Measurements from ENCODE around the gene DDX25. TPM values are rescaled to one million over a fixed set of nuclear protein-coding genes. Genes with fewer than 3 reads are reported as not detected.
A peak's percentile ranks its signal among the peaks of the same experiment; 100 is the strongest.
"Not testable (repeated sequence)": the region's sequence is repeated elsewhere in the genome, so short reads cannot be mapped to it uniquely, and the experiment has no call there.

The DDX25 gene
- total RNA-seq, 2 experiments from 2014 or later = 0.14 to 0.26 TPM

DNA sequence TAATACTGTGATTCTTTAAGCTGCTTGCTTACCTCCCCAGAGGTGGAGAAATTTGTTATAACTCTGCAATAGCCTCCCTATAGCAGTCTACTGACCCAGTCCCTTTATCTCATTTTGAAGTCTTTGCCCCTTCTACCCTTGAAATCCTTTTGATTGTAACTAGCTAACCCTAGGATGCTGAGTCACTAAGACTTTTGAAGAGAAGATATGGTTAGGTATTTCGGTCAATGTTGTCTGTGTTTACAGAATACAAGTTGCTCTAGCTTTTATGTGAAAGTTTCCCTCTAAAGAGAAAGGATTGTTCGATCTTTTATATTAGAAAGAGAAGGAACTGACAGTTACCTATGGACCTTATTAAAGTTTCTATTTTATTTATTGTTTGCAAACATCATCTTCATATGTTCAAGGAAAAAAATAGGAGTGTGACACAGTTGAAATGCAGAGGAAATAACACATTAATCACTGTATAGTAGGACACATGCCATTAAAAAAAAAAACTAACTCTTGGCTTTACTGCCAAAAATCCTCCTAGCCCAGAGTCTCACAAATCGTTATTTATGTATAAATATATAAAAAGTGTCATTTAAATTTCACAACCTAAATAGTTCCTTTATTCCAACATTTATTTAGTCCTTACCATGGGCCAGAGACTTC, 13.7 kb upstream of the DDX25 start:
- Mint-ChIP-seq H3K4me1 (peaks cover 20% of the 10 kb centered on the region), H3K36me3 (peaks cover 16% of the 10 kb centered on the region), H3K9me3 (peaks cover 1% of the 10 kb centered on the region), H3K4me3 (no peak overlapping the region), H3K27ac (no peak overlapping the region), H3K27me3 (peaks cover 5% of the 10 kb centered on the region)
- no peak for DNase-seq

DNA sequence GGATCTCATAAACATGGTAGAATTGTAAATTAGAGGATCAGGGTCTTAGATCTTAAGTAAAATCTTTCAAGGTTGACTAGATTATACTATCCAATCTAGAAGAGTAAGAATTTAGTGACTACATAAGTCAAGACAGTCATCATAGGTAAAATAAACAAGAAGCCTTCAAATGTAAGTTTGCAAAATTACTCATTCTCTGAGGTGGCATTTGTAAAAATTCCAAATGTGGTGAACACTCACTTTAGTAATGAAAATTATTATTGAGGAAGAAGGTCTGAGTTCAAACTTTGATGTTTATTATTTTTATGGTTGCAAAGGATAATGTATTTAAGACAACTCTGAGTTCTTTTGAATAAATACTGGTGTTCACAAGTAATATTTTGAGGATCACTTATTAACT, 12.2 kb upstream of the DDX25 start:
- H3K4me1 Mint-ChIP-seq = peaks cover 17% of the 10 kb centered on the region
- no peak overlapping the region for H3K27ac Mint-ChIP-seq
- H3K4me3 Mint-ChIP-seq = no peak overlapping the region
- peaks cover 5% of the 10 kb centered on the region for H3K27me3 Mint-ChIP-seq
- no peak for DNase-seq
- peaks cover 22% of the 10 kb centered on the region for H3K36me3 Mint-ChIP-seq
- H3K9me3 Mint-ChIP-seq = no peaks in the 10 kb centered on the region

DNA sequence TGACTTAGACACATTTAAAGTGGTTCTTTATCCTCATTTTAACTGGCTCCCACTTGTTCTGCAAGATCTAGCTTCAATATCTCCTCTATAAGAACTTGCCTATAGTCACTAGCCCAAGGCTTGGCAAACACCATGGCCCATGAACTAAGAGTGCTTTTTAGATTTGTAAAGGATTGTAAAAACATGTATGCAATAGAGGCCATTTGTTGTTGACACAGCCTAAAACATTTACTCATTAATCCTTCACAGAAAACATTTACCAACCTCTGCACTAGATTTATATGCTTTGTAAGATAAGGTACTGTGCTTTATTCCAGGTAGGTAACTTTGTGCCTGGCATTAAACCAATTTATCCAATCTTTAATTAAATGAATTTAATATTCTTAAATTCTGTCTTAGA, 11.3 kb upstream of the DDX25 start:
- Mint-ChIP-seq H3K27ac (no peak overlapping the region), H3K4me3 (no peak overlapping the region)

DNA sequence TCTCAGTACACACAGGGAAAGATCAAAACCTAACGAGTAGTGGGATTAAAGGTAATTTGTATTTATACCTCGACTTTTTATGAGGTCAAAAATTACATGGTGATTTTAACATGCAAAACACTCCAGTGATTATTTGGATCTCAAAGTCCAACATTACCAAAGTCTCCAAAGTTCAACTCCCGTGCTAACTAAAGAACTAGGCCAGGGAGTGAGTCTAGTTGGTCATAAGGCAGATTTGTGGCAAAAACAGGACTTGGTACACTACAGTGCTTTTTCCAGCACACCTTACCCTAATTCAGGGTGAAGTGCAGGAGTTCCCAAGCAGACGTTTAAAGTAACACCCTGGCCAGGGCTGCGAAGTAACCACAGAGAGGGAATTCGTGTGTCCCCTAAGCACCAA, 2.4 kb upstream of the DDX25 start:
- peaks cover 28% of the 10 kb centered on the region for H3K27me3 Mint-ChIP-seq
- H3K27ac Mint-ChIP-seq = peak overlapping the region; percentile 14
- DNase-seq = no peak
- H3K4me3 Mint-ChIP-seq = peak overlapping the region; percentile 96
- no peaks in the 10 kb centered on the region for H3K9me3 Mint-ChIP-seq
- peaks cover 24% of the 10 kb centered on the region for H3K4me1 Mint-ChIP-seq
- H3K36me3 Mint-ChIP-seq = peaks cover 16% of the 10 kb centered on the region

More for the DNA sequence above, 11.3 kb upstream of the DDX25 start:
- no peaks in the 10 kb centered on the region for H3K27me3 Mint-ChIP-seq
- no peaks in the 10 kb centered on the region for H3K9me3 Mint-ChIP-seq
- DNase-seq = no peak
- peaks cover 18% of the 10 kb centered on the region for H3K36me3 Mint-ChIP-seq
- H3K4me1 Mint-ChIP-seq = peaks cover 15% of the 10 kb centered on the region

DNA sequence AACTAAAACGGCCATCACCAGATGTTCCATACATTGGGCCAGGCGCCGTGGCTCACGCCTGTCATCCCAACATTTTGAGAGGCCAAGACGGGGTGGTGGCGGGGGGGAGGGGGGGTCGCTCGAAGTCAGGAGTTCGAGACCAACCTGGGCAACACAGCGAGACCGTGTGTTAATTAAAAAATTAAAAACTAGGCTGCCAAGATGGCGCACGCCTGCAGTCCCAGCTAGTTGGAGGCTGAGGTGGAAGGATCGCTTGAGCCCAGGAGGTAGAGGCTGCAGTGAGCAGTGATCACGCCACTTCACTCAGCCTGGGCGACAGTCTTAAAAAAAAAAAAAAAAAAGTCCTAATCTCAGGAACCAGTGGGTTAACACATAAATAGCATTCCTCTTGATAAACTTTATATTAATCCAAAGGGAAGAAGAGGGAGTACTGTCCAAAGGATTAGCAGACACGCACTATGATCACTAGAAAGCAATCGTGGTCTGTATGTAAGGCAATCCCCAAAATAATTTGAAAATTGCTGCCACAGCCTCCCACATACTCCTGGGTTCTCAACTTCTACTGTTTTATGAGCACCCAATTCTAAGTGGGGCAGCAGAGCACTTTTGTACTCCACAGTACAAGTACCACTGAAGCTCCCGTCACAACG, 1.9 kb upstream of the DDX25 start:
- no peak for DNase-seq
- peak overlapping the region; percentile 95 for H3K27ac Mint-ChIP-seq
- H3K4me1 Mint-ChIP-seq = peaks cover 21% of the 10 kb centered on the region
- peaks cover 16% of the 10 kb centered on the region for H3K36me3 Mint-ChIP-seq
- H3K27me3 Mint-ChIP-seq = peaks cover 28% of the 10 kb centered on the region
- H3K4me3 Mint-ChIP-seq = peak overlapping the region; percentile 96
- no peaks in the 10 kb centered on the region for H3K9me3 Mint-ChIP-seq

DNA sequence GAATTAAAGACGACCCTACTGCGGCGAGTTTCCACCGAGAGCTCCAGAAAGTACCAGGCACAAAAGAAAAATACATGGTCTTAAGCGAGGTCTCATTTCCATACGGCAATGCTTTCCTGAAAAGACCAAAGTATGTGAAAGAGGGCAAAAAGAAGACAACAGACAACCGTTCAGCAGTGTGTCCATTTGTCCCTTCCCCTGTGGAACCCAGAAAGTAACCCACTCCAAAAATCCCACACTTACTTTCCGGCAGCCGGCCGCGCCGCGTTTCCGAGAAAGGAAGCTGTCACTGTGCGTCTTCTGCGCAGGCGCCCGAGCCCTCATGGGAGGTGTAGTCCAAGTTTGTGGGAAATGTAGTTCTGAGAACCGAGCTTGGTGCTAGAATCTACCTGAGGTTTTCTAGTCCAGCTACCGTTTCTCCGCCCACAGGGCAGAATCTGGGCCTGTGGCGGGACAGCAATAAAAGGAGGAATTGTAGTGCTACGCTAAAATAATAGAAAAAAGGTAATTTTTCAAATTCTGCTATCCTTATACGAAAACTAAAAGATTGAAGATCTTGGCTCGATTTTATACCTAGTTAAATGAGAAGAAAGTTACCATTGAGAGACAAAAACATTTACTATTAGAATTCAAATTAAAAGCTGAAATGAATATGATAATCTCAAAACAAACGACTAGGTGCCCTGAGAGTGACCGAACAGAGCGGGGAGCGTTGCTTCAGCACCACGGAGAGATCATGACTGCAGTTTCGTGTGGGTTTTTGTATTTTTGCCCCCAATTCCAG, 1.2 kb upstream of the DDX25 start, which contains the start of gene PUS3:
PUS3 (minus strand) TSS at position 280 of the 784 bp plus-strand sequence. CDS start 6,922 bp downstream, outside the sequence.
- H3K4me3 Mint-ChIP-seq = peak within 1 kb of the TSS; percentile 96
- H3K27me3 Mint-ChIP-seq = peaks cover 28% of the 10 kb centered on the region
- H3K36me3 Mint-ChIP-seq = peaks cover 16% of the 10 kb centered on the region
- H3K27ac Mint-ChIP-seq = peak within 1 kb of the TSS; percentile 95
- peak; percentile 90 for DNase-seq
- no peaks in the 10 kb centered on the region for H3K9me3 Mint-ChIP-seq
- H3K4me1 Mint-ChIP-seq = peaks cover 21% of the 10 kb centered on the region

DNA sequence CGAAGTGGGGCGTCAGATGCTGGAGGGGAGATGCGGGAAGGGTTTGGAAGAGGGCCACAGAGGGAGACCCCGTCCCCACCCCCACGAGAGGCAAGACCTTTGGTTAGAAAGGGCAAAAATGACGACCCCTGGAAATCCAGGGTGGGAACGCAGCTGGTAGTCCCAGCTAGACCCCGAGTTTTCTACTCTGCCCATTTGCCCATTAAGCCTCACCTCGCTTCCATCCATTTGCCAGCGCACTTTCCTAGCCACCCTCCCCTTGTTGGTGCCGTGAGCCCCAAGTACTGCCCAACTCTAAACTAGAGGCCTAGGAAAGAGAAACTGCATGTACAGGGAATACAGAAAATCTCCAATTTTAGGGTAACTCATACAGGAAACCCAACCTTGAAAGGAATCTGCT, 370 bp downstream of the DDX25 start:
- H3K36me3 Mint-ChIP-seq = peaks cover 11% of the 10 kb centered on the region
- peaks cover 18% of the 10 kb centered on the region for H3K4me1 Mint-ChIP-seq
- no peak for DNase-seq
- H3K9me3 Mint-ChIP-seq = no peaks in the 10 kb centered on the region
- H3K27me3 Mint-ChIP-seq = peaks cover 28% of the 10 kb centered on the region
- no peak overlapping the region for H3K27ac Mint-ChIP-seq
- H3K4me3 Mint-ChIP-seq = peak overlapping the region; percentile 50

DNA sequence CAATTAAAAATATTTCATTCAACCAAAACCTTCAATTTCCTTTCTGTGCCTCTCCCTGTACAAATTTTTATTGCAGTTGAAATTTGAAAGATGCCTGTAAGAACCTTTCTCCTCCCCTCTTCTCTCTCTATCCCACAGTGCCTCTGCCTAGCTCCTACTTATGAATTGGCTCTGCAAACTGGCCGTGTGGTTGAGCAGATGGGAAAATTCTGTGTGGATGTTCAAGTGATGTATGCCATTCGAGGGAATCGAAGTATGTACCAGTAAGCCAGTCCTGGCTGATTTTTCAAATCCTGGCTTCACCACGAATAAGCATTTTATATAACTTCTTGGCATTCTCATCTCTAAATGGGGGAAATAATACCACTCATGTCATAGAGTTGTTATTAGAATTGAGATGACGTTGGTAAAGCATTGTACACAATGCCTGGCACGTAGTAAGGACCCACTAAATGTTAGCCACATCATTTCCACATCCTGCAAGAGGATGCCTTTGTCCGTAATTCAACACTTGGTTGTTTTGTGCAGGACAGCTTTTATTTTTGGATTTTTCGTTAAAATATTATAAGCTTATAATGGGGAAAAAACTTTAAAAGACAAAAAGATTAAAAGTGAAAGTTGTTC, 6.0 kb downstream of the DDX25 start:
- Mint-ChIP-seq H3K27me3 (peaks cover 20% of the 10 kb centered on the region), H3K4me1 (no peaks in the 10 kb centered on the region), H3K27ac (no peak overlapping the region)

DNA sequence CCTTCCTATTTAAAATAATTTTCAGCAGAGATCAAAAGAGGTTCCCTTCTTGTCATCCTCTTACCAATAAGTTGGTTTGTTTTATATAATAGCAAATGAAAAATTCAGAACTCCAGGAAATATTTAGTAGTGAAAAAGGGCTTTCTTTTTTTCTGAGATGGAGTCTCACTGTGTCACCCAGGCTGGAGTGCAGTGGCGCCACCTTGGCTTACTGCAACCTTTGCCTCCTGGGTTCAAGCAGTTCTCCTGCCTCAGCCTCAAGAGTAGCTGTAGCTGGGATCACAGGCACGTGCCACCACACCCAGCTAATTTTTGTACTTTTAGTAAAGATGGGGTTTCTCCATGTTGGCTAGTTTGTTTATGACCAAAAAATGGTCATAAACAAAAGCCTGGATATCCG, 10.3 kb downstream of the DDX25 start:
- not testable (repeated sequence) for H3K4me3 Mint-ChIP-seq, H3K36me3 Mint-ChIP-seq, DNase-seq, H3K4me1 Mint-ChIP-seq, H3K27ac Mint-ChIP-seq, H3K9me3 Mint-ChIP-seq
- peaks cover 24% of the 10 kb centered on the region for H3K27me3 Mint-ChIP-seq

More for the DNA sequence above, 6.0 kb downstream of the DDX25 start:
- Mint-ChIP-seq H3K9me3 (no peaks in the 10 kb centered on the region), H3K4me3 (no peak overlapping the region), H3K36me3 (no peaks in the 10 kb centered on the region)
- DNase-seq = no peak

DNA sequence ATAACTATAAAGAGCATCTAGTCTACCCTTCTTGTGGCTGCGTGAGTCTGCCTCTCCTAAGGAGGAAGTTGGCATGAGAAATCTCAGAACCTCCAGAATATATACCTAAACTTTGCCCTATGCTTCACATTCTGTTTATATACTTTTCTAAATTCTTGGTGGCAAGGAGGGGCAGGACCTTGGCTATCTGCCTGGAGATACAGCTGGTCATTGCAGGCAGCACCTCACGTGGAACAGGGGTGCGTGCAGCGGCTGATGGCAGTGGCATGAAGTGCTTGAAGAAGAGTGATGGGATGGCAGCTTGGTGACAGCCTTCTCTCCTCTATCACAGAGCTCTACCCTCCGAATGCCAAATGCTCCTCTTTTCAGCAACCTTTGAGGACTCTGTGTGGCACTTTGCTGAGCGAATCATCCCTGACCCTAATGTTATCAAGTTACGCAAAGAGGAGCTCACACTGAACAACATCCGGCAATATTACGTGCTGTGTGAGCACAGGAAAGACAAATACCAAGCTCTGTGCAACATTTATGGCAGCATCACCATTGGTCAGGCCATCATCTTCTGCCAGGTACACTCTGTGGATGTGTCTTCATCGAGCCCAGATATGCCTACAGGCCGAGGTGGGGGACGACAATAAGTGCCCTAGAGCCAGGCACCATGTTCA, 12.5 kb downstream of the DDX25 start:
- peaks cover 21% of the 10 kb centered on the region for H3K27me3 Mint-ChIP-seq
- no peak overlapping the region for H3K27ac Mint-ChIP-seq
- no peaks in the 10 kb centered on the region for H3K9me3 Mint-ChIP-seq
- DNase-seq = no peak
- no peak overlapping the region for H3K4me3 Mint-ChIP-seq
- H3K36me3 Mint-ChIP-seq = no peaks in the 10 kb centered on the region
- H3K4me1 Mint-ChIP-seq = no peaks in the 10 kb centered on the region

DNA sequence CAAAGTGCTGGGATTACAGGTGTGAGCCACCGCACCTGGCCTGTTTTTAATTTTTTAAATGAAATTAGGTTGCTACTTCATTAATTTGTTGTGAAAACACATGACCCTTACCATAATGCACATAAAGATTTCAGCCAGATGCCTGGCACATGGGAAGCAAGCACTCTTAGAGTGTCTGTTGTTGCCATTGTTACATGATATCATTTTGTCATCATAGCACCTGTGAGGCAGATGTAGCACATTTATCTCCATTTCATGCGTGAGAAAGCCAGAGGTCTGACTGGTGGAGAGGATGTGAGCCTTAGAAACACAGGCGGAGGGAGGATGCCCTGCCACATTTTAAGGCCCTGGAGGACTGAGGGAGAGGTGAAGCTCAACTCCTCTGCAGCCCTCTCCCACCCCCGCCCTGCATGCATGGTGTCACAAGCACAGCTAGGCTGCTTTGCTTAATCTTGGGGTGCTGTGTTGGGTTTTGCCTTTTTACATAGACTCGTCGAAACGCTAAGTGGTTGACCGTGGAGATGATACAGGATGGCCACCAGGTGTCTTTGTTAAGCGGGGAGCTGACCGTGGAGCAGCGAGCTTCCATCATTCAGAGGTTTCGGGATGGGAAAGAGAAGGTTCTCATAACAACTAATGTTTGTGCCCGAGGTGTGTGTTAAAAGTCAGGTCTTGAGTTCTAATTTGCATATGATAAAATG, 14.0 kb downstream of the DDX25 start:
- no peak for DNase-seq
- no peak overlapping the region for H3K4me3 Mint-ChIP-seq
- H3K27me3 Mint-ChIP-seq = peaks cover 19% of the 10 kb centered on the region
- H3K9me3 Mint-ChIP-seq = no peaks in the 10 kb centered on the region
- no peaks in the 10 kb centered on the region for H3K4me1 Mint-ChIP-seq
- H3K36me3 Mint-ChIP-seq = no peaks in the 10 kb centered on the region
- no peak overlapping the region for H3K27ac Mint-ChIP-seq

DNA sequence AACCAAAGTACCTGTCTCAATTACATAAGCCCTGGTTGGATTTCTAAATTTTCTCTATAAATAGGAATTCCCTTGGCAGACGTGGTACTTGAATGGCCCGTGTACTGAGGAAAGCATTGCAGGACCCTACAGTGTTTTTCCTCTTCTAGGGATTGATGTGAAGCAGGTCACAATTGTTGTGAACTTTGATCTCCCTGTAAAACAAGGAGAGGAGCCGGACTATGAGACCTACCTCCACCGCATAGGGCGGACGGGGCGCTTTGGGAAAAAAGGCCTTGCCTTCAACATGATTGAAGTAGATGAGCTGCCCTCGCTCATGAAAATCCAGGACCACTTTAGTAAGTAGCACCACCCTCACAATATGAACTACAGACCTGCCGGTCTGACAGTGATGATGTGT, 16.7 kb downstream of the DDX25 start:
- Mint-ChIP-seq H3K9me3 (no peaks in the 10 kb centered on the region), H3K36me3 (no peaks in the 10 kb centered on the region), H3K4me1 (no peaks in the 10 kb centered on the region), H3K27me3 (peaks cover 11% of the 10 kb centered on the region), H3K27ac (no peak overlapping the region), H3K4me3 (no peak overlapping the region)
- DNase-seq = no peak

DNA sequence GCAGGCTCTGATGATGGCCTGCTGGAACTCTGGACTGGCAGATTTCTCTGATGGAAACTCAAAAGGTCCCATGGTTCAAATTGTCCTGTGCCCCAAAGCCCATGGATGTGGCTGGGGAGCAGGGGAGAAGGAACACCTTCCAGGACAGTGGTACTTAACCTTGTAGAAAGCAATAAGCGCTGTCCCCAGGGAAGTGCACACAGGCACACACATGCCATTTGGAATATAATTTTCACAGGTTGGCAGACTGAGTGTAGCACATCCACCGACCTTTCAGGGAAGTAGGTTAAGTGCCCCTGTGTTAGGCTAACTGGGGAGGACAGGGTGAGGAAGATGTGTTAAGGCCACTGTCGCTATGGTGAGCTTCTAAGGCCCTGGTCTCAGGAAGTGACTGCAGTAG, 17.8 kb downstream of the DDX25 start:
- no peak for DNase-seq
- Mint-ChIP-seq H3K9me3 (no peaks in the 10 kb centered on the region), H3K4me1 (no peaks in the 10 kb centered on the region), H3K36me3 (no peaks in the 10 kb centered on the region), H3K27ac (no peak overlapping the region), H3K4me3 (no peak overlapping the region), H3K27me3 (peaks cover 11% of the 10 kb centered on the region)

DNA sequence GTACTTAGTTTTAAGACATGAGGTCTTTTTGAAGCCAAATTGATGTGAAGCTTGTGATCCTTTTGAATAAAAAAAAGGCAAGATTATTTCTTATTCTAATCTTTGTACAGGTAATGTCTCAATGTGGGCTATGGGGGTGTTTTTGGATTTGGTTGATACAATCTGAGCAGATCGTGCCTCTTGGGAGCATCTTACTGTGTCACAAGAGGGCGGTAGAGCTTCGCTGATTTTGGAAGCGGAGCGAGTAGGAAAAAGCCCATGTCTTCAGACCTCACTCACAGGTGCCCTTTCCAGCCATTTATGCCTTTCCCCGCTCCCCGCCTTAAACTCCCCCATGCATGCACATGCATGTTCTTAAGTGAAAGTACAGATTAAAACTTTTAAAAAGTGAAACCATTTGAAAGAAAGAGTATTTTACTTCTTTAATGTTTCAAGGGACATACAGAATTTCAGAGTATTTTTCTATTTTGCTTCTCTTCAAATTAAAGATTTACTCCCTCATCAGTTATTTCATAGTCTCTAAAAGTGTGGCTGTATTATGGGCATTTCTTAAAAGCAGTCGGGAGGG, 18.8 kb downstream of the DDX25 start:
- H3K27me3 Mint-ChIP-seq = peaks cover 7% of the 10 kb centered on the region
- no peaks in the 10 kb centered on the region for H3K9me3 Mint-ChIP-seq
- no peaks in the 10 kb centered on the region for H3K4me1 Mint-ChIP-seq
- H3K4me3 Mint-ChIP-seq = no peak overlapping the region
- DNase-seq = peak; percentile 50
- no peaks in the 10 kb centered on the region for H3K36me3 Mint-ChIP-seq
- no peak overlapping the region for H3K27ac Mint-ChIP-seq

All from activated naive CD8-positive, alpha-beta T cell treated with anti-CD3 and anti-CD28 coated beads for 36 hours (primary cell).